Measurements from ENCODE around the gene TMEM253.

TMEM253 gene

GRCh38 chr14:21108791-21109190 is 7.9 kb downstream of the TMEM253 start:
- H3K4me3 ChIP-seq (ENCODE audit: low read depth, low read length) = no peak overlapping the region
- no peaks in the 10 kb centered on the region for H3K36me3 ChIP-seq (ENCODE audit: control insufficient read depth, insufficient read depth, low read length)
- peaks cover 23% of the 10 kb centered on the region for H3K4me1 ChIP-seq (ENCODE audit: control insufficient read depth, insufficient read depth, low read length)
- no peak overlapping the region for H3K9ac ChIP-seq (ENCODE audit: low read length)
- no peaks in the 10 kb centered on the region for H3K9me3 ChIP-seq (ENCODE audit: control insufficient read depth, insufficient read depth, low read depth, low read length)
- H3K27me3 ChIP-seq (ENCODE audit: control insufficient read depth, insufficient read depth, low read length) = no peaks in the 10 kb centered on the region
- H3K27ac ChIP-seq (ENCODE audit: low read depth, low read length) = no peak overlapping the region

GRCh38 chr14:21109377-21110138 is 8.7 kb downstream of the TMEM253 start:
- Histone ChIP-seq H3K9ac (ENCODE audit: low read length) (no peak overlapping the region), H3K4me1 (ENCODE audit: control insufficient read depth, insufficient read depth, low read length) (peaks cover 21% of the 10 kb centered on the region), H3K27ac (ENCODE audit: low read depth, low read length) (no peak overlapping the region), H3K9me3 (ENCODE audit: control insufficient read depth, insufficient read depth, low read depth, low read length) (no peaks in the 10 kb centered on the region), H3K36me3 (ENCODE audit: control insufficient read depth, insufficient read depth, low read length) (no peaks in the 10 kb centered on the region), H3K27me3 (ENCODE audit: control insufficient read depth, insufficient read depth, low read length) (no peaks in the 10 kb centered on the region), H3K4me3 (ENCODE audit: low read depth, low read length) (no peak overlapping the region)

- no peak overlapping the region for H3K4me3 ChIP-seq (ENCODE audit: low read depth, low read length)
- H3K27me3 ChIP-seq (ENCODE audit: control insufficient read depth, insufficient read depth, low read length) = no peaks in the 10 kb centered on the region
- no peaks in the 10 kb centered on the region for H3K9me3 ChIP-seq (ENCODE audit: control insufficient read depth, insufficient read depth, low read depth, low read length)
- no peak overlapping the region for H3K27ac ChIP-seq (ENCODE audit: low read depth, low read length)
- no peak overlapping the region for H3K9ac ChIP-seq (ENCODE audit: low read length)
- peaks cover 8% of the 10 kb centered on the region; the same call in 1 of the 2 replicates for H3K4me1 ChIP-seq (ENCODE audit: control insufficient read depth, insufficient read depth, low read length)
- H3K36me3 ChIP-seq (ENCODE audit: control insufficient read depth, insufficient read depth, low read length) = no peaks in the 10 kb centered on the region
Measured at GRCh38 chr14:21112255-21112654, 11.4 kb downstream of the TMEM253 start.

DNA sequence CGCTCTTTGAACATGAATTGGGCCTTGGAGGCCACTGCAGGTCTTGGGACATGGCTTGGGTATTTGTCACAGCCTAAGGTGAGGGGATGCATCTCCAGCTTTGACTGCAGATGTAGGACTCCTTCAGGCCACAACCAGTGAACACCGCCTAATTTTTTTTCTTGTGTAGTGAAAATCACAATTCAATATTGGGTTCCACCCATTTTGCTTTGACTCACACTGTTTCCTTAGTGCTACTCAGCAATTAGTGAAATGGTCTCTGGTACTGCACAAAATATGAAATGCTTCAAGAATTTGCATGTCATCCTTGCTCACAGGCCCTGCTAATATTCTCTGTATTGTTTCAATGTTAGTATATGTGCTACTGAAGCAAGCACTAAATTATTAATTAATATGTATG is 12.5 kb downstream of the TMEM253 start:
- Histone ChIP-seq H3K27me3 (ENCODE audit: control insufficient read depth, insufficient read depth, low read length) (no peaks in the 10 kb centered on the region), H3K4me1 (ENCODE audit: control insufficient read depth, insufficient read depth, low read length) (peaks cover 5% of the 10 kb centered on the region; the same call in 1 of the 2 replicates), H3K4me3 (ENCODE audit: low read depth, low read length) (no peak overlapping the region), H3K9ac (ENCODE audit: low read length) (no peak overlapping the region), H3K27ac (ENCODE audit: low read depth, low read length) (no peak overlapping the region), H3K36me3 (ENCODE audit: control insufficient read depth, insufficient read depth, low read length) (no peaks in the 10 kb centered on the region), H3K9me3 (ENCODE audit: control insufficient read depth, insufficient read depth, low read depth, low read length) (no peaks in the 10 kb centered on the region)

GRCh38 chr14:21118933-21119332 is 18.1 kb downstream of the TMEM253 start:
- H3K27ac ChIP-seq (ENCODE audit: low read depth, low read length) = no peak overlapping the region
- H3K9ac ChIP-seq (ENCODE audit: low read length) = no peak overlapping the region
- H3K27me3 ChIP-seq (ENCODE audit: control insufficient read depth, insufficient read depth, low read length) = no peaks in the 10 kb centered on the region
- no peaks in the 10 kb centered on the region for H3K36me3 ChIP-seq (ENCODE audit: control insufficient read depth, insufficient read depth, low read length)
- H3K4me1 ChIP-seq (ENCODE audit: control insufficient read depth, insufficient read depth, low read length) = no peaks in the 10 kb centered on the region
- H3K9me3 ChIP-seq (ENCODE audit: control insufficient read depth, insufficient read depth, low read depth, low read length) = no peaks in the 10 kb centered on the region
- no peak overlapping the region for H3K4me3 ChIP-seq (ENCODE audit: low read depth, low read length)

- Histone ChIP-seq H3K27ac (ENCODE audit: low read depth, low read length) (no peak overlapping the region), H3K4me1 (ENCODE audit: control insufficient read depth, insufficient read depth, low read length) (no peaks in the 10 kb centered on the region), H3K4me3 (ENCODE audit: low read depth, low read length) (no peak overlapping the region), H3K36me3 (ENCODE audit: control insufficient read depth, insufficient read depth, low read length) (no peaks in the 10 kb centered on the region), H3K9ac (ENCODE audit: low read length) (no peak overlapping the region), H3K27me3 (ENCODE audit: control insufficient read depth, insufficient read depth, low read length) (no peaks in the 10 kb centered on the region), H3K9me3 (ENCODE audit: control insufficient read depth, insufficient read depth, low read depth, low read length) (no peaks in the 10 kb centered on the region)
Measured at GRCh38 chr14:21120686-21121085, 19.8 kb downstream of the TMEM253 start.

DNA sequence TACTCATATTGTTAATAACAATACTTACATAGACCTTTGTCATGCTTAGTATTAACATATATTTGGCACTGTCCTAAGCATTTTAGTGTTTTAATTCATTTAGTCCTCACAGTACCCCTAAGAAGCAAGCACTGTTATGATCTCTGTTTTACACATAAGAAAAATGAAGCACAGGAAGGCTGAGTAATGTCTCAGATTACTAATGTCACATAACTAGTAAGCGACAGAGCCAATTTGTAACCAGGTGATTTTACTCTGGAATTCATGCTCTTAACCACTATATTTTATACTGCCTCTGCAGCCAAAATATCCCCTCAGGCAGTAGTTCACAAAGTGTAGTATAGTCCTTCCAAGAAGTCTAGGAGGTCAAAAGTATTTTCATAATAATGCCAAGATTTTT is 20.3 kb downstream of the TMEM253 start:
- Histone ChIP-seq H3K27me3 (ENCODE audit: control insufficient read depth, insufficient read depth, low read length) (no peaks in the 10 kb centered on the region), H3K9ac (ENCODE audit: low read length) (no peak overlapping the region), H3K4me3 (ENCODE audit: low read depth, low read length) (no peak overlapping the region), H3K27ac (ENCODE audit: low read depth, low read length) (no peak overlapping the region), H3K36me3 (ENCODE audit: control insufficient read depth, insufficient read depth, low read length) (no peaks in the 10 kb centered on the region), H3K9me3 (ENCODE audit: control insufficient read depth, insufficient read depth, low read depth, low read length) (no peaks in the 10 kb centered on the region), H3K4me1 (ENCODE audit: control insufficient read depth, insufficient read depth, low read length) (no peaks in the 10 kb centered on the region)

GRCh38 chr14:21123429-21123828 is 22.6 kb downstream of the TMEM253 start:
- Histone ChIP-seq H3K27me3 (ENCODE audit: control insufficient read depth, insufficient read depth, low read length) (no peaks in the 10 kb centered on the region), H3K9ac (ENCODE audit: low read length) (no peak overlapping the region), H3K36me3 (ENCODE audit: control insufficient read depth, insufficient read depth, low read length) (no peaks in the 10 kb centered on the region), H3K4me1 (ENCODE audit: control insufficient read depth, insufficient read depth, low read length) (no peaks in the 10 kb centered on the region), H3K27ac (ENCODE audit: low read depth, low read length) (no peak overlapping the region), H3K9me3 (ENCODE audit: control insufficient read depth, insufficient read depth, low read depth, low read length) (no peaks in the 10 kb centered on the region), H3K4me3 (ENCODE audit: low read depth, low read length) (no peak overlapping the region)

GRCh38 chr14:21133901-21134300 is 33.0 kb downstream of the TMEM253 start:
- no peaks in the 10 kb centered on the region for H3K27me3 ChIP-seq (ENCODE audit: control insufficient read depth, insufficient read depth, low read length)
- peaks cover 6% of the 10 kb centered on the region; the same call in 1 of the 2 replicates for H3K4me1 ChIP-seq (ENCODE audit: control insufficient read depth, insufficient read depth, low read length)
- no peak overlapping the region for H3K27ac ChIP-seq (ENCODE audit: low read depth, low read length)
- H3K36me3 ChIP-seq (ENCODE audit: control insufficient read depth, insufficient read depth, low read length) = no peaks in the 10 kb centered on the region
- H3K9ac ChIP-seq (ENCODE audit: low read length) = no peak overlapping the region
- H3K9me3 ChIP-seq (ENCODE audit: control insufficient read depth, insufficient read depth, low read depth, low read length) = no peaks in the 10 kb centered on the region; the same call in none of the 2 replicates
- H3K4me3 ChIP-seq (ENCODE audit: low read depth, low read length) = no peak overlapping the region

GRCh38 chr14:21136024-21136423 is 35.2 kb downstream of the TMEM253 start:
- Histone ChIP-seq H3K9ac (ENCODE audit: low read length) (no peak overlapping the region), H3K27ac (ENCODE audit: low read depth, low read length) (no peak overlapping the region), H3K36me3 (ENCODE audit: control insufficient read depth, insufficient read depth, low read length) (no peaks in the 10 kb centered on the region), H3K4me1 (ENCODE audit: control insufficient read depth, insufficient read depth, low read length) (peaks cover 6% of the 10 kb centered on the region; the same call in 1 of the 2 replicates), H3K27me3 (ENCODE audit: control insufficient read depth, insufficient read depth, low read length) (no peaks in the 10 kb centered on the region), H3K9me3 (ENCODE audit: control insufficient read depth, insufficient read depth, low read depth, low read length) (no peaks in the 10 kb centered on the region; the same call in none of the 2 replicates), H3K4me3 (ENCODE audit: low read depth, low read length) (no peak overlapping the region)

DNA sequence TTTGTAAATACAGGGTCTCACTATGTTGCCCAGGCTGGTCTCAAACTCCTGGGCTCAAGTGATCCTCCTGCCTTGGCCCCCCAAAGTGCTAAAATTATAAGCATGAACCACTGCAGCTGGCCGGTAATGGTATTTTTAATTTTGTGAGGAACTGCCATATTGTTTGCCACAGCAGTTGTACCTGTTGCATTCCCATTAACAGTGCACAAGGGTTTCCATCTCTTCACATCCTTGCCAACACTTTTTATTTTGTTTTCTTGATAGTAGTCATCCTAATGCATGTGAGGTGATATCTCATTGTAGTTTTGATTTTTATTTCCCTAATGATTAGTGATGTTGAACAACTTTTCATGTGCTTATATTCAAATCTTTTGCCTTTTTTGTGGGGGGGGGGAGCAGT is 41.5 kb downstream of the TMEM253 start:
- H3K27me3 ChIP-seq (ENCODE audit: control insufficient read depth, insufficient read depth, low read length) = no peaks in the 10 kb centered on the region
- no peaks in the 10 kb centered on the region for H3K4me1 ChIP-seq (ENCODE audit: control insufficient read depth, insufficient read depth, low read length)
- no peak overlapping the region for H3K4me3 ChIP-seq (ENCODE audit: low read depth, low read length)
- H3K27ac ChIP-seq (ENCODE audit: low read depth, low read length) = no peak overlapping the region
- H3K9me3 ChIP-seq (ENCODE audit: control insufficient read depth, insufficient read depth, low read depth, low read length) = peaks cover 5% of the 10 kb centered on the region
- no peak overlapping the region for H3K9ac ChIP-seq (ENCODE audit: low read length)
- H3K36me3 ChIP-seq (ENCODE audit: control insufficient read depth, insufficient read depth, low read length) = no peaks in the 10 kb centered on the region

Measured in HUES6 (cell line).